Activated CD8-positive, alpha-beta memory T cell treated with anti-CD3 and anti-CD28 coated beads, Interleukin-2, amount 50 U/mL, for 1 hour (primary cell): ENCODE measurements around the gene HEATR3.

ENCODE experiments used
- DNase-seq: peaks from one replicate; pipeline ENCODE4 v3.0.0-alpha.2; 2020; ENCODE audit errors: extremely low read depth

The HEATR3 gene

DNA sequence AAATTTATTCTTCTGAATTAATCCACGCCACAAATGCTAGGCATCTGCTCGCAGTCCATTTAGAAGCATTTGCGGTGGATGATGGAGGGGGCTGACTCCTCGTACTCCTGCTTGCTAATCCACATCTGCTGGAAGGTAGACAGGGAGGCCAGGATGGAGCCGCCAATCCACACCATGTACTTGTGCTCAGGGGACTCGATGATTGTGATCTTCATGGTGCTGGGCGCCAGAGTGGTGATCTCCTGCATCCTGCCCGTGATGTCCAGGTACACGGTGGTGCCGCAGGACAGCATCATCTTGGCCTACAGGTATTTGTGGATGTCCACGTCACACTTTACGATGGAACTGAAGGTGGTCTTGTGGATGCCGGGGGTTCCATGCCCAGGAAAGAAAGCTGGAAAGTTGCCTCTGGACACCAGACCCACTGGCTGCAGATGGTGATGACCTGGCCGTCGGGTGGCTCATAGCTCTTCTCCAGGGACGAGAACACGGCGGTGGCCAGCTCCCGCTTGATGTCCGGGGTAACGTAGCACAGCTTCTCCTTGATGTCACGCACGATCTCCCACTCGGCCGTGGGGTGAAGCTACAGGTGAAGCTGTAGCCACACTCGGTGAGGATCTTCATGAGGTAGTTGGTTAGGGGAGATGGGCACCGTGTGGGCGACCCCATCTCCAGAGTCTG lies 7.5 kb upstream of the HEATR3 start:
- no peak for DNase-seq

DNA sequence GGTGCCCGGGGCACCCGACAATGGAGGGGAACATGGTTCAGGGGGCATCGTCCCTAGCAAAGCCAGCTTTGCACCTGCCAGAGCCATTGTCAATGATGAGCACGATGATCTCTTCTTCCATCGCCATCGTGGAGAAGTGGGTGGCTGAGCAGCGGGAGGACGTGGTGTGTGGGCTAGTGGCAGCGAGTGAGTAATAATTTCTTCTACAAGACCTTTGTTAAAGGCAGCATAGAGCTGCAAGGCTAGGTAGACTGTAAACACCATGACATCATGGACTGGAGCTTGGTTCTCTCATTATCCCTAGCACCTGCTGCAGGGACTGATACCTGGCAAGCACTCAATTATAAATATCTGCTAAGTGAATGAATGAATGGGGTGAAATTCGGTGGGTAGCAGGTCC lies 6.7 kb upstream of the HEATR3 start:
- DNase-seq, result no peak

DNA sequence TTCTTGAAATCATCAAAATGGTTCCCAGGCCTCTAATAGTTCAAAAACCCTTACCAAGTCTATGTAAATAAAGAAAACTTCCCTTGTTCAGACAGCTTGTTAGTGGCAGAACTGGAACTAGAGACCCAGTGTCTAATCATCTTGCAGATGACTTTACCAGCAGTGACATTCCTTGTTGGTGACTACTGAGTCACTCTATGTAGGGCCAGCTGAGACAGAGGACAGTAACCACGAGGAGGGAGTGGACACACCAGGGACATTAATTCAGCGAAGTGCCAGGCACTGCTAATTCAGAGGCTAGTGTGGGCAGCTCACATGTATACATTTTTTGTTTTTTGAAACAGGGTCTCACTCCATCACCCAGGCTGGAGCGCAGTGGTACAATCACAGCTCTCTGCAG lies 6.1 kb upstream of the HEATR3 start:
- no peak for DNase-seq

DNA sequence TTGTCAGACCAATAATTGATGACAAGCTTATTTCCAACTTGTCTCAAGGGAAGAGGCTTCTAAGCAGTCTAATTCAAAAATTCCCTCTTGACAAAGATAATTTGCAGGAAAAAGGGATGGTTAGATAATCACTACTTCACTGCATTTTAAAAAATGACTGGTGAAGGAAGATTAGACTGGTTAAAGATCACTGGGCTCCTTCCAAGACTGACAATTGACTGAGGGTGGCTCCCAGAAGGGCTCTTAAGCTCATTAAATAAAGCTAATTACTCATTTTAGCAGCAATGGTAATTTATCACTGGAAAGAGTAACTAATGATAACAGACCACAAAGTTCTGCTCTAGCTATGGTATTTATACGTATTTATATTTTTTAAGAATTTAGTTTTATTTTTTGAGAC lies 4.4 kb upstream of the HEATR3 start:
- DNase-seq, result no peak

DNA sequence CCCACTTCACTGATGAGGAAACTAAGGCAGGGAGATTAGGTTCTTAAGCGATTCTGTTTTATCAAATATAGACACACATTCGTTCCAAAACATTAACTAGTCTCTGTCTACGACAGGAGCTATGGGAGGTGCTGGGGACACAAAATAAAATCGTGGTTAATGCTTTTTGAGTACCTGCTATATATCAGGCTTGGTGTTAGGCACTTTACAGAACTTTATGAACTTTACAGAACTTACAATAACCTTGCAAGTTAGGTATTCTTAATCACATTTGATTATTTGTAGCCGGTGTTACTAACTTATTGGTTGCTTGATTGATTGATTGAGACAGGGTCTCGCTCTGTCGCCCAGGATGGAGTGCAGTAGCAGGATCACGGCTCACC lies 538 bp upstream of the HEATR3 start:
- DNase-seq, result no peak

DNA sequence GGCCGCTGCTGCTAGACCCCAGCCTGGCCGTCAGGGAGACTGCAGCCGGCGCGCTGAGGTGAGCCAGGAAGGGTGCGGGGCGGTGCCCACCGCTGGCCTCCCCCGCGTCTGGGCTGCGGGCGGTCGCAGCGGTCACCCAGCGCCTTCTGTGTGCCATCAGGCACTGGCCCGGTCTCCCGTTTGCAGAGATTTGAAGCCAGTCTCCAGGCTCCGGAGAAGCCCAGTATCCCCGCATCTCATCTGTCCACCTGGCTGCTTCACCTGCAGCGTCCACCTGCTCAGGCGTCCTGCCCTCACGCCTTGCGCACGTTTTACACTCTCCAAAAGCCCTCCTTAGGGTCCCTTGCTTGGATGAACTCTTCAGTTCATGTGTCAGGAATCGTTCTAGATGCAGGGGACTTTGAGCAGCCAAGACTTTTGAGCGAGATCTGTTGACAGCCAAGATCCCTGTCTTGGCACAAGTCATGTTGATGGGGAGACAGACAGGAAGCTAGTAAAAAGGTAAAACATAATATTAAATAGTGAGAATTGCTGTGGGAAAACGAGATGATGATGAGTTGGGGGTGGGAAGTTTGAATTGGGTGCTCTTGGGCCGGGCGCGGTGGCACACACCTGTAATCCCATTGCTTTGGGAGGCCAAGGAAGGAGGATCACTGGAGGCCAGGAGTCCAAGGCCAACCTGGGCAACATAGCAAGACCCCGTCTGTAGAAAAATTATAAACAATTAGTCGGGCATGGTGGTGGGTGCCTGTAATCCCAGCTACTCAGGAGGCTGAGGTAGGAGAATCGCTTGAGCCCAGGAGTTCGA lies 916 bp downstream of the HEATR3 start:
- DNase-seq, result no peak

DNA sequence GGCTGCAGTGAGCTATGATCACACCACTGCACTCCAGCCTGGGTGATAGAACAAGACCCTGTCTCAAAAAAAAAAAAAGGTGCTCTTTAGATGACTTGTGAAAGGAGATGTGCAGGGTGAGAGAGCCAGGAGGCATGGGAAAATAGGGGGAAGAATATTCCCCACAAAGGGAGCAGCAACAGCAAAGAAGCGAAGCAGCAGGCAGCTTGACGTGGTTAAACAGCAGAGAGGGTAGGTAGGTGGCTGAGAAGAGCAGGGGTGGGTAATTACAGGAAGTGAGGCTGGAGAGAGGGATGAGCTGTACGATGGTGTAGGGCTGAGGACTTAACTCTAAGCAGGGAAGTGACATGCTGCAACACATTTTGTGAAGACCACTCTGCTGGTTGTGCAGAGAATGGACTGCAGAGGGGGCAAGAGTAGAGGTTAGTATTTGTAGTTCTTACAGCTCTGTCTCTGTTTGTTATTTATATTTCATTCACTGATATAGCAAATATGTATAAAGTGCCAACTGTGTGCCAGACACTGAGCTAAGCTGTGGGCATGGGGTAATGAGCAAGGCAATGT lies 1.6 kb downstream of the HEATR3 start:
- no peak for DNase-seq

DNA sequence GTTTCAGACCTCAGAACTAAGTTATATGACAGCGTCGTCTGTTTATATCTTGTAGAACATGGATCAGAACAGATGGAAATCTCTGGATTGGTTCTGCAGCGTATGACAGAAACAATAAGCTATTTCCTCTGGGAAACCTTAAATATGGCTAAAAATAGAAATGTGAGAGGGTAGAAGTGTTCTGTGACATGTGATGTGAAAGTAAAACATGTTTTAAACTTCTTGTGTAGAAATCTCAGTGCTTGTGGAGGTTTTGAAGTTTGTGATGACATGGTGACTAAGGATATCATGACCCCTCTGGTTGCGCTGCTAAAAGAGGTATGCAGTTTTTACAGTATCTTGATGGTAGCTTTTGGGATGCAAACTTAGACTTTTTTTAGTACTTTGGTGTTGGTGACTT lies 2.8 kb downstream of the HEATR3 start:
- DNase-seq, result no peak

DNA sequence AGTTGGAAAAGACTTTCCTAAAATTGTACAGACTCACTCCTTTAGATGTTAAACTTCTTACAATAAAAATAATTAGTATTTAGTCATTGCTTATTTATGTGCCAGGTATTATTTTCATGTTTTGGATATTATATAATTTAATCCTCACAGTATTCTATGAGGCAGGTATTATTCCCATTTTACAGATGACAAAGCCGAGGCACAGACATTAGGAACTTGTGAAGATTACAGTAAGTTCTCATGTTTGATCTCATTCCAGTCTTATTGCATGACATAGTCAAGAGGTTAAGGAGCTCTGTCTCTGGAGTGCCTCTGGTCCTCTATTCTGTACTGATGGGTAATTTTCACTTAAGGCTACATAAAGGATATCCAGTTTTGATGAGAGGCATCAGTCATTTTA lies 3.3 kb downstream of the HEATR3 start:
- DNase-seq, result no peak

DNA sequence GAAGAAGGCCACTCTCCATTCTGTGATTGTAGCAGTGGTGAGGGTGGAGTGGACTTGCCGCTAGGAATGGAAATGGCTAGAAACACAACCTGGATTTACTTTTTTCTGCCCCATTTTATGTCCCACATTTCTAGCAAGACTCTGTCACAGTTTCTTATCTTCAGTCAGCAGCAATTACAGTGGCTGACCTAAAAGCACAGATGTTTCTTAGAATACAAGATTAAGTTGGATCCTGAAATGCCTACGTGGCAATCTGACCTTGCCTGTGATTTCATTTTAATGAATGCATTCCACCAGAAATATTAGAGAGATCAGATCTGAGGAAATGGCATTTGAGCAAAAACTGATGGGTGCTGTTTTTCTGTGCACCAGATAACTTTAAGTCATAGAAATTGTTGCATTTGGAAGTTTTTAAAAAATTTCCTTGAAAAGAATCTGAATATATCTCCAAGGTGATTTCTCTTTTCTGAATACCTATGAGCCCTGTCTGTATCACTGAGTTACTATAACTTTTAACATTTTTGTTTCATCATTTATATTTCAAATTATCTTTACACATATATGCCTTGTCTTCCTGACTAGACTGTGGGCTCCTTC lies 5.4 kb downstream of the HEATR3 start:
- DNase-seq, result no peak

DNA sequence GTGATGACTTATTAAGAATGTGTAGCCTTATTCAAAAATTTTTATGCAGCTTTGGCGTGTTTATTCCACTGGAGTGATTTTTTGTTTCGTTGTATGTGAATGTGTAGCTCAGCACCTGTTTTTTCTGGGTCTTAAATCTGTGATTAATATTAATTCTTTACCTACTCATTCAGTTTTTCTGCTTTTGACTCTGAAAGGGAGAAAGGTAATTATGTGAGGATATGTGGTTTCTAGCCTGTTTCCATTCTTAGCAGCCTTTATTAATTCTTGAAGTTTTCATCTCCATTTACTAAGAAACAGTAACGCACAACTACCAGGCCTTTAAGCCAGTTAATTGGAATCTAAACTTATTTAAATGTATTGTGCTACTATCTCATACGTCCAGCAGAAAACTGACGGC lies 7.0 kb downstream of the HEATR3 start:
- no peak for DNase-seq

DNA sequence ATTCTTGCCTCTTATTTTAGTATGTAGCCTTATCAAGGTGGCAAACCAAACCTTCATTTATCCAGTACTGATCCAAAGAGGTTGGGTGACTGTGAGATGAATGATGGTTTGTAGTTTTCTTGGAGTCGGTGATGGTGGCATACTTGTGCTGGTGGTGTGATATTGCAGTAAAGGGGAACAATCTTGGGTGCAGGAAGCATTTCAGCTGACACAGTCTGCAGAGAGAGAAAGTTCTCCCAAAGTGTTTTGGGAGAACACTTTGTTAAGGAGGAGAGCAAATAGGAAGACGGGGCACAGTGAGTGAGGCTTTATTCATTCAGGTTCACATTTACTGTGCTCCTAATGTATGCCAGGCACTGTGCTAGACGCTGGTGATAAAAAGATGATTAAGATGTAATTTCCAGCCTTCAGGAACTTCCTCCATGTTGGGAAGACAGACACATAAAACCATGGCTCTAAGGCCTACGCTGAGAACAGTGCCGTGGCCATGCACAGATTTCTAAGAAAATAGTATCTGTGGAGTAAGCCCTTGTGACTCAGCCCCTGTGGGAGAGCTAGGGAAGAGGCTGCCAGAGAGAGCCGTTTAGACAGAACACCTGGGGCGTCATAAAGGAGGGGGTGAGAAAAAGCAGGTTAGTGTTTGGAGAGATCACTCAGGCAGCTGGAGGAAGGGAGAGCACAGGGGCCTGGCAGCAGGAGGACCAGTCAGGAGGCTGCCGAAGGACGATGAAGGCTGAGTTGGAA lies 13.8 kb downstream of the HEATR3 start:
- no peak for DNase-seq

DNA sequence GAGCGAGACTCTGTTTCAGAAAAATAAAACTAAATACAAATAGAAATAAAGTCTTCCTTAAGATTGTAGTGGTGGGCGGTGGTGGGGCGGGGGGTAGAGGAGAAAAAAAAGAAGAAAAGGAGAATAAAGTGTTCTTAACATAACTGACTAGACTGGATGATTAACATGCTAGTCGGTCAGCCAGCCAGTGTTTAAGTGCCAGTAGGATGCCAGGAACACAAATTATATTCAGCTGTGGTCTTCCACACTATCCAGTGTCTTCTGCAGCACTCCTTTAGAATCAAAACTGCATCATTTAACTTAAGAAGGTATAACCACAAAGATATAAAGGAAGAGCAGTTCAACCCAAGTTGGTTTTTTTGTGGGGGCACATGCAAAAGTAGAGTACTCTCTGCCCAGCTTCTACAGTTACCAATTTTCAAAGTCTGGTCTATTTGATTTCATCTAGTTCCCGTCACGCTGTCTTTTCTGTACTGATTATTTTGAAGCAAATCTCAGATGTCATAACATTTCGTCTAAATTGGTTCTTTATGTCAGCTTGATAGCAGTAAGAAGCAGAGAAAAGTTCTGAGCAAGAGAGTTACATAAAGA lies 15.8 kb downstream of the HEATR3 start:
- no peak for DNase-seq

DNA sequence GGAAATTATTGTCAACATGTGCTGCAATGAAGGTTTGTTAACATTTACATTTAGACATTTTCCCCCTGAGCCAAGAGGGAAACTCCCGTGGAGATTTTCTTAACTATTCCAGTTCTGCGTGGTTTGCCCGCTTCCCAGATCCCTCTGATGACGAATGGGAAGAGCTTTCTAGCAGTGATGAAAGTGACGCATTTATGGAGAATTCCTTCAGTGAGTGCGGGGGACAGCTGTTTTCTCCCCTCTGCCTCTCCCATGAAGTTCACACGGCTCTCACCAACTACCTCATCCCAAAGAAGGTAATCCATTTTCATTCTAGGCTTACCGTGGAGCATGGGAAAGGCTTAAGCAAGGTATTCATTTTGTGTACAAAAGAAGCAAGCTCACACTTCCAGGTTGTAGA lies 18.2 kb downstream of the HEATR3 start:
- no peak for DNase-seq

DNA sequence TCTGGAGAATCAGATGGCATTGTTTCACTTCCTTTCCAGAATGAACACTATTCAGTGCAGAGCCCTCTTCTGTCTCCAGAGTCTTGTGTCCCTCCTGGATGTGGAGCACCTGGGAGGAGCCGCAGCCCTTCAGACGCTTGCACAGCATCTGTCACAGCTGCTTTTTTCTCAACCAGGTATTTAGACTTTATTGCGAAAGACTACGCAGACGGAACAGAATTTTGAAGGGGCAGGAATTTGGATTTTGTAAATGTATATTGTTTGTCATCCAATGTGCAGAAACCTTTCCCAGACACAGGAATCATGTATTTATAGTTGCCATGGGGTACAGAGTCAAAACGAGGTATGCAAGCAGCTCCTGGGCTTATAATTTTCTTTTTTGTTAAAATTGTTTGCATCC lies 20.4 kb downstream of the HEATR3 start:
- no peak for DNase-seq

DNA sequence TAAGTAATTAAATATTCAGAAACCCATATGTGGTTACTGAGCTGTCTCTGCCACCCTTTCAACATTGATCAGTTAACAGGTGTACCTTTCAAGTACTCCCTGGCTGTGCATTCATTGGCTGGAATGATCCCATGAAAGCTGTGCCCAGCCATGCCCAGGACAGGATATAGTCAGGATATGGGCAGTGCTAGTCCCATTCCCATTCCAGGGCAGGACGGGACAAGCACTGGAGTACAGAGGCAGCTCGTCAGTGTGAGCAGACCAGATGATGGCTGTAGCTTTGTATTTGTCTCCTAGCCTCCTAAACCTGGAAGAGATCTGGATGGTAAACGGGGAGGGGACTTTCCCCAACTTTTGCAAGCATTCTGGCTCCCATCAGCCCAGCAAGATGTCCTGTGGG lies 22.5 kb downstream of the HEATR3 start:
- no peak for DNase-seq

DNA sequence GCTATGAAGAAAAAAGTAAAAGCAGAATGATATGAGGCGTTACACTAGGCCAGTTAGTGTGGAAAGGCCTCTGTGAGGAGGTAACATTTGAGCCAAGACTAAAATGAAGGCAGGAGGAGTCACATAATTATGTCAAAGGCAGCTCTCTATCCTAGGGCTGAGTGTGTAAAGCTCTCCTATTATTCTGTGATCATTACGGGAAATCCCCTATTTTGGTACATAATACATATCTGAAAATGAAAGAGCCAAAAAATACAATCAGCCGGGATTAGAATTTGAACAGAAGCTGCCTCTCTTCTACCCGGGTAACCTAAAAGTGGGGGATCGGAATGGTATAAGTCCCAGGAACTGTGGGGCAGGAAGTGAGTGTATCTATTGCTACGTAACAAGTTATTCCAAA lies 27.1 kb downstream of the HEATR3 start:
- no peak for DNase-seq

DNA sequence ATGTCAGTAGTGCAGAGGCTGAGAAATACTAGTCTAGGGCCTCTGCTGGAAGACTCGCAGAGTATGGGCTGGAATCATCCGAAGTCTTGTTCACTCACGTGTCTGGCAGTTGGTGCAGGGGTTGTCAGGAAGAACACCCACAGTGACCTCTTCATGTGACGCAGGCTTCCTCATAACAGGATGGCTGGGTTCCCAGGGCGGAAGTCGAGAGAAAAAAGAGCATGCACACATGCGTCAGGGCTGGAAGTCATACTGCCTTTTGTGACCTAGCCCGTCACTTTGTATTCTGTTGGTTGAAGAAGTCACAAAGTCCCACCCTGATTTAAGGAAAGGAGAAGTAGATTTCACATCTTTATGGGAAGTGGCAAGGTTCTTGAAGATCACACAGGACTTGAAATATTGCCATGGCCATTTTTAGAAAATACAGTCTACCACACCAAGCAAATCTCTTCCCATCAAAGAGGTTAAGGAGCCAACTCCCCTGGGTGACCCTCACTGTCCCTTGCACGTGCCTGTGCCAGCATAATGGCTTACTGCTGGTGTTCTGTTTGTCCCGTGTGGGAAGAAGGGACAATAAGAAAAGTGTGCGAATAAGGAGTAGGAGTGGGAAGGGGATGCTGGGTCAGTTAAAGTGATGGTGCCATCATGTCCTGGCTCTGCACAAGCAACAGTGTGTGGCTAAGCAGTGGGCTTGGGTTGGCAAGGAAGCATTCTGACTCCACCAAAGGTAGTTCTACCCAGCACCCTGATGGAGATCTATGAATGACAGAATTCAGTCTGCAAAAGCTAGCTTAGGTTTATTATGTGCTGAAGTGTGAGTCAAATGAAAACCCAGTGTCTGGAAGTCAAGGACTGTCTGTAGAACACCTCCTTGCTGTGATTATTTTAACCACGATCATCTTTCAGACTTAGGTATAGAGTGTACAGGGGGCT lies 28.1 kb downstream of the HEATR3 start:
- no peak for DNase-seq

DNA sequence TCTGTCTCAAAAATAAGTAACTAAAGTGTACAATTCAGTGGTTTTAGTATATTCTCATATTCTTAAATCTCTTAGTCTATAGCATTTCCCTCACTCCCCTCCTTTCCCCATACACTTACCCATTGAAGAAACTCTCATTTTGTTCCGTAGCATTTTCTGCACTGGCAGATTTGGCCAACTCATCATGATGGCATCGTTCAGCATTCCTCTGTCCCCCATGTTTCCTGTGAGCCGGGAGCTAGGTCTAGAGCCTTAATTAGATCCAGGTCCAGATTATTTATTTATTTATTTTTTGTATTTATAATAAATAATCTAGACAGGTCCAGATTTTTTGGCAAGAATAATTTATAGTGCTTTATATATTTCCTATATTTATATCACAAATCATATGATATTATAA lies 31.0 kb downstream of the HEATR3 start:
- no peak for DNase-seq

DNA sequence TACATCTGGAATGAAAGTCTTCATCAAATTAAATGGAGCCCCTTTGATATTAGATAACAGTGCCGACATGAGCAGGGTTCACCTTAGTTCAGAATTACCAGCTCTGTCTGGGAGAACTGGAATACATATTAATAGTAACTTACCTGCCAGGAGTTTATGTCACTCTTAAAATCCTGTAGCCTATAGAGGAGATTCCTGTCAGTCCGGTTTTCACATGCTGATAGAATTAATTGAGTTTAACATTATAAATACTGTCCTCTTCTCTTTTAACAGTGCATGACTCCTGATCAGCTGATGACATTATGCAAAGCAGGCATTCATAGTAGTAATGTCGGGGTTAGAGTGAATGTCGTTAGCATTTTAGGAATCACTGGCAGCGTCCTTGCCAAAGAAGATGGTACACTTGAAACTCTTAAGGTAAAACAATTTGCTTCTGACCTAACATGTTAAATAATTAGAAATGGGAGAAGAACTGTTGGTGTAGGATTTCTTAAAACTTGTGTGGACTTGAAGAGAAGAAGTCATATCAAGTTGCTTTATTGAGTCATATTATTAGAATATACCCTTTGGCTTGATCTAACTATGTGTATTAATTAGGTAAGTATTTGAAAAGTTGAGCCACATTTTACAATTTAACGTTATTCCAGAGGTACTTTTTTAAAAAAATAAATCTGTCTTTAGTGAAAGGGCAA lies 34.3 kb downstream of the HEATR3 start:
- no peak for DNase-seq
